Neural progenitor cell (in vitro differentiated cells): ENCODE data around the gene WSCD2. TPM values are rescaled to one million over a fixed set of nuclear protein-coding genes. Genes with fewer than 3 reads are reported as not detected.

Source experiments
- DNase-seq: peaks from one replicate; pipeline ENCODE4 v3.0.0-alpha.2; 2016; ENCODE audit warnings: low spot score
- H2AFZ ChIP-seq: fragments of 200-600 bp; sonication (generic); replicated peaks from 2 replicates; pipeline ENCODE4 v1.6.1; 2016; ENCODE audit warnings: antibody characterized with exemption
- H3F3A ChIP-seq: fragments of 200-600 bp; sonication (generic); 2 replicates; pipeline ENCODE4 v1.6.1; 2016; ENCODE audit warnings: antibody characterized with exemption, low read depth
- H3K27ac ChIP-seq: fragments of 200-600 bp; sonication (generic); 2 replicates; pipeline ENCODE4 v1.5.1; 2016; ENCODE audit warnings: mild to moderate bottlenecking
- H3K27me3 ChIP-seq: fragments of 200-600 bp; sonication (generic); 2 replicates; pipeline ENCODE4 v1.6.1; 2016; ENCODE audit warnings: mild to moderate bottlenecking, moderate library complexity
- H3K36me3 ChIP-seq: fragments of 200-600 bp; sonication (generic); 2 replicates; pipeline ENCODE4 v1.5.1; 2016
- H3K4me1 ChIP-seq: fragments of 200-600 bp; sonication (generic); 2 replicates; pipeline ENCODE4 v1.6.1; 2016; ENCODE audit warnings: mixed run types
- H3K4me2 ChIP-seq: fragments of 200-600 bp; sonication (generic); 2 replicates; pipeline ENCODE4 v1.6.1; 2016
- H3K4me3 ChIP-seq: fragments of 200-600 bp; sonication (generic); 2 replicates; pipeline ENCODE4 v1.5.1; 2016
- H3K79me2 ChIP-seq: fragments of 200-600 bp; sonication (generic); 2 replicates; pipeline ENCODE4 v1.6.1; 2016; ENCODE audit warnings: low read depth
- H3K9ac ChIP-seq: fragments of 200-600 bp; sonication (generic); 2 replicates; pipeline ENCODE4 v1.6.1; 2016
- H3K9me3 ChIP-seq: fragments of 200-600 bp; sonication (generic); 2 replicates; pipeline ENCODE4 v1.5.1; 2016; ENCODE audit warnings: low read depth
- H4K20me1 ChIP-seq: fragments of 200-600 bp; sonication (generic); 2 replicates; pipeline ENCODE4 v1.6.1; 2016; ENCODE audit warnings: low read depth
- H3K27ac Mint-ChIP-seq: 3 replicates; pipeline ENCODE4 v1.8.0; 2021; ENCODE audit warnings: mixed read lengths
- H3K27me3 Mint-ChIP-seq: 2 replicates; pipeline ENCODE4 v1.8.0; 2022; ENCODE audit warnings: low read depth, mild to moderate bottlenecking, inconsistent platforms, moderate library complexity, mixed read lengths; ENCODE audit not compliant: insufficient read depth
- H3K36me3 Mint-ChIP-seq: 3 replicates; pipeline ENCODE4 v1.8.0; 2021; ENCODE audit warnings: mixed read lengths
- H3K4me1 Mint-ChIP-seq: 3 replicates; pipeline ENCODE4 v1.8.0; 2021; ENCODE audit warnings: mixed read lengths
- H3K4me3 Mint-ChIP-seq: 3 replicates; pipeline ENCODE4 v1.8.0; 2021; ENCODE audit warnings: mild to moderate bottlenecking, moderate library complexity, mixed read lengths
- H3K9me3 Mint-ChIP-seq: 3 replicates; pipeline ENCODE4 v1.8.0; 2020; ENCODE audit warnings: mixed read lengths
- CTCF ChIP-seq: fragments of 200-600 bp; sonication (generic); IDR thresholded peaks from 2 replicates; pipeline ENCODE4 v1.5.1; 2017; ENCODE audit warnings: antibody characterized with exemption, mild to moderate bottlenecking
- EZH2 ChIP-seq: fragments of 200-600 bp; sonication (generic); IDR thresholded peaks from 2 replicates; pipeline ENCODE4 v1.6.1; 2017; ENCODE audit warnings: antibody characterized with exemption, mild to moderate bottlenecking, moderate library complexity
- EZH2phosphoT487 ChIP-seq: fragments of 200-600 bp; sonication (generic); IDR thresholded peaks from 2 replicates; pipeline ENCODE4 v1.6.1; 2017; ENCODE audit warnings: antibody characterized with exemption
- total RNA-seq: library from RNA; depleted of rRNA; stranded (reverse); fragments of >200 nt; gene quantifications from 2 replicates; pipeline ENCODE4 v1.2.3, GENCODE V29; 2015; ENCODE audit warnings: low replicate concordance

Gene WSCD2
- total RNA-seq, 1 donor from 2014 or later = 6.6 TPM

- DNase-seq = no peak
- Histone ChIP-seq H3K36me3 (no peaks in the 10 kb centered on the region), H3K79me2 (no peaks in the 10 kb centered on the region), H3K9me3 (no peaks in the 10 kb centered on the region), H3K27ac (no peak overlapping the region), H3K4me1 (peaks cover 6% of the 10 kb centered on the region), H3K4me3 (no peak overlapping the region), H3K4me2 (no peak overlapping the region), H4K20me1 (no peaks in the 10 kb centered on the region), H3K27me3 (peaks cover 11% of the 10 kb centered on the region), H2AFZ (no peak overlapping the region), H3F3A (peaks cover 9% of the 10 kb centered on the region), H3K9ac (no peak overlapping the region)
- TF ChIP-seq EZH2phosphoT487 = no peak
- TF ChIP-seq CTCF = no peak
- no peak for TF ChIP-seq EZH2
- H3K27ac Mint-ChIP-seq = no peak overlapping the region
- peak overlapping the region; percentile 46 for H3K4me3 Mint-ChIP-seq
- peaks cover 18% of the 10 kb centered on the region for H3K27me3 Mint-ChIP-seq
- no peaks in the 10 kb centered on the region for H3K36me3 Mint-ChIP-seq
- peaks cover 38% of the 10 kb centered on the region for H3K4me1 Mint-ChIP-seq
- peaks cover 15% of the 10 kb centered on the region for H3K9me3 Mint-ChIP-seq
These were observed 111.1 kb downstream of the WSCD2 start for GRCh38 chr12:108240027-108240785.

- H3F3A ChIP-seq = peaks cover 2% of the 10 kb centered on the region
- H2AFZ ChIP-seq = no peak overlapping the region
- TF ChIP-seq EZH2 = no peak
- no peak for TF ChIP-seq CTCF
- no peak for TF ChIP-seq EZH2phosphoT487
- no peak for DNase-seq
- H3K9ac ChIP-seq = no peak overlapping the region
- no peaks in the 10 kb centered on the region for H4K20me1 ChIP-seq
- H3K9me3 ChIP-seq = no peaks in the 10 kb centered on the region
- Mint-ChIP-seq H3K36me3 (no peaks in the 10 kb centered on the region), H3K4me3 (no peak overlapping the region), H3K27ac (no peak overlapping the region), H3K27me3 (peaks cover 18% of the 10 kb centered on the region), H3K4me1 (peaks cover 30% of the 10 kb centered on the region), H3K9me3 (peaks cover 15% of the 10 kb centered on the region)
- no peaks in the 10 kb centered on the region for H3K36me3 ChIP-seq
- no peaks in the 10 kb centered on the region for H3K79me2 ChIP-seq
- H3K4me1 ChIP-seq = no peaks in the 10 kb centered on the region
- no peak overlapping the region for H3K4me3 ChIP-seq
- no peak overlapping the region for H3K4me2 ChIP-seq
- no peak overlapping the region for H3K27ac ChIP-seq
- peaks cover 11% of the 10 kb centered on the region for H3K27me3 ChIP-seq
These were observed 111.8 kb downstream of the WSCD2 start for GRCh38 chr12:108240928-108241327.

- Histone ChIP-seq H3K4me2 (no peak overlapping the region), H3K27me3 (no peaks in the 10 kb centered on the region), H3K9ac (no peak overlapping the region), H4K20me1 (no peaks in the 10 kb centered on the region), H3F3A (no peaks in the 10 kb centered on the region), H3K4me1 (no peaks in the 10 kb centered on the region), H3K9me3 (no peaks in the 10 kb centered on the region), H3K36me3 (no peaks in the 10 kb centered on the region), H3K79me2 (no peaks in the 10 kb centered on the region), H2AFZ (no peak overlapping the region), H3K4me3 (no peak overlapping the region), H3K27ac (no peak overlapping the region)
- no peak for DNase-seq
- no peaks in the 10 kb centered on the region for H3K36me3 Mint-ChIP-seq
- H3K4me1 Mint-ChIP-seq = peaks cover 22% of the 10 kb centered on the region
- TF ChIP-seq CTCF (no peak), EZH2 (no peak), EZH2phosphoT487 (no peak)
- H3K4me3 Mint-ChIP-seq = no peak overlapping the region
- H3K27me3 Mint-ChIP-seq = peaks cover 18% of the 10 kb centered on the region
- peak overlapping the region; percentile 91 for H3K27ac Mint-ChIP-seq
- peaks cover 14% of the 10 kb centered on the region for H3K9me3 Mint-ChIP-seq
These were observed 113.1 kb downstream of the WSCD2 start for GRCh38 chr12:108241986-108242703.
